Activated CD4-positive, alpha-beta memory T cell treated with anti-CD3 and anti-CD28 coated beads, Interleukin-2, amount 10 ng/mL, durations not matched to agents 7 days and 5 days (primary cell): Measurements from ENCODE around the gene RALA. TPM values are rescaled to one million over a fixed set of nuclear protein-coding genes. Genes with fewer than 3 reads are reported as not detected.
A peak's percentile ranks its signal among the peaks of the same experiment; 100 is the strongest.

Experiments
- CTCF ChIA-PET: fragments of 350-600 bp; sonication (Branson Sonifier 250); formaldehyde crosslinking; loops from one replicate; lab custom pipeline; 2021; ENCODE audit warnings: antibody characterized with exemption, inconsistent platforms; lab: Charles Lee
- POLR2A ChIA-PET: fragments of 350-600 bp; sonication (Branson Sonifier 250); formaldehyde crosslinking; loops from one replicate; lab custom pipeline; 2021; ENCODE audit warnings: antibody characterized with exemption; lab: Charles Lee
- DNase-seq: peaks from one replicate; pipeline ENCODE4 v3.0.0-alpha.2; 2020
- H3K27ac Mint-ChIP-seq: one replicate; pipeline ENCODE4 v1.8.0; 2021; ENCODE audit warnings: mild to moderate bottlenecking, mixed read lengths
- H3K27me3 Mint-ChIP-seq: one replicate; pipeline ENCODE4 v1.8.0; 2021; ENCODE audit warnings: mixed read lengths
- H3K36me3 Mint-ChIP-seq: one replicate; pipeline ENCODE4 v1.8.0; 2021; ENCODE audit warnings: low read depth, mixed read lengths
- H3K4me1 Mint-ChIP-seq: one replicate; pipeline ENCODE4 v1.8.0; 2021; ENCODE audit warnings: mixed read lengths
- H3K4me3 Mint-ChIP-seq: one replicate; pipeline ENCODE4 v1.8.0; 2021; ENCODE audit warnings: mild to moderate bottlenecking, mixed read lengths
- H3K9me3 Mint-ChIP-seq: one replicate; pipeline ENCODE4 v1.8.0; 2021; ENCODE audit warnings: mixed read lengths
- total RNA-seq, 2 experiments: library from RNA; stranded (reverse); gene quantifications; one replicate each; pipeline ENCODE4 v1.2.3, GENCODE V29; 2021

Gene RALA
- total RNA-seq, 2 experiments from 2014 or later: 27.8 to 29.6 TPM

DNA sequence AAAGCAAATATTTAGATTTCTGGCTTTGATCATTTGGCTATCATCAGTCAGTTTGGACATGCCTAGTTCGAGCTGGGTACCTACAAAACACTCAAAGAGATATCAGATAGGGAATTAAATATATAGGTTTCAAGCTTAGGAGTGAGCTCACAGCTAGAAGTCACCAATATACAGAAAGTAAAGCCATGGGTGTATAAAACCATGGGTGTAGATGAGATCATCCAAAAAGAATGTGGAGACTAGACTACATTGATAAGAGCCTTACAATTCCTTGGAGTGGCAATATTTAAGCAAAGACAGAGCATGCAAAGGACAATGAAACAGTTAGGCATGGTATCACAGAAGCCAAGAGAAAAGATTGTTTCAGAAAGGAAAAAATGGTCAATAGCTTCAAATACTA lies 7.2 kb upstream of the RALA start:
- H3K4me3 Mint-ChIP-seq: no peak overlapping the region
- no peak overlapping the region for H3K27ac Mint-ChIP-seq
- DNase-seq: no peak
- H3K9me3 Mint-ChIP-seq: no peaks in the 10 kb centered on the region
- CTCF ChIA-PET: interaction anchor here (1.1 kb wide), 1 partner anchor 35 kb away, joined by 3 read pairs; no protein-coding TSS in a partner anchor
- no peaks in the 10 kb centered on the region for H3K36me3 Mint-ChIP-seq
- H3K27me3 Mint-ChIP-seq: peaks cover 17% of the 10 kb centered on the region
- no peaks in the 10 kb centered on the region for H3K4me1 Mint-ChIP-seq
- POLR2A ChIA-PET: no interaction called here

DNA sequence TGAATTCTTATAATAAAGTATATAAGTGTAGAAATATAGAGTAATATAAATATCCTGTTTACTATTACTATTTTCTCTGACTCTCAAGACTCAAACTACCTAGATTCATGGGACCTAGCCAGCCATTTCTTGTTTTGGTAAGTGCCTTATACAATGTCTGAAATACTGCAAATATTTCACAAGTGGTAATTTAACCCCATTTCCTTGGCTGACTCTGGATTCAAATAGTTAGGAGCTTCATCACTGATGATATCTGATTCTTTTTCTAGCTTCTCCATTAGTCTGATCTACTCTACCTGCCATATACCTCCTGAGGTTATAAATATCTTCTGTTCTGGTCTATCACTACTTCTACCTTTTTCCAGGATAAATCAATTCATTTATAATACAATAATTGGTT lies 6.4 kb upstream of the RALA start:
- CTCF ChIA-PET: interaction anchor here (0.6 to 1.1 kb wide), 3 partner anchors 21 to 36 kb away, joined by 3 to 4 read pairs (median 3); no protein-coding TSS in a partner anchor
- H3K9me3 Mint-ChIP-seq: no peaks in the 10 kb centered on the region

DNA sequence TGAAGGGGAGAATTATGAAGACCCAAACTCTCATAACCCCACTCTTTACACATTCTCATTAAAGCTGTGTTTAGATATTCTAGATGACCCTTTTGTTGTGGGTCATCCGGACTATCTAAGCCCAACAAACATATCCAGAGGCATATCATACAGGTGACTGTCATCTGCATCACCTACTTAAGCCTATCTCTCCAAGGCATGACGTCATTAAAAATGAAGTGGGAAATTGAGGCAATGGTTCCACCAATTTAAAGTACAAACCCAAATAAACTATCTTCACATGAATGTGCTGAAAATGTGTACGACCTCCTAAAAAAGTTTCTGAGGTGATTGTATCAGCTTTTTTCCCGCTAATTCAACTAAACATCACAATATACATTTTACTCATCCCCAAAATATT lies 4.5 kb upstream of the RALA start:
- no peak for DNase-seq
- Mint-ChIP-seq H3K9me3 (no peaks in the 10 kb centered on the region), H3K27me3 (peaks cover 15% of the 10 kb centered on the region), H3K4me3 (no peak overlapping the region), H3K4me1 (peaks cover 11% of the 10 kb centered on the region), H3K36me3 (peaks cover 7% of the 10 kb centered on the region), H3K27ac (no peak overlapping the region)
- ChIA-PET CTCF (no interaction called here), POLR2A (no interaction called here)

More for the DNA sequence above, 6.4 kb upstream of the RALA start:
- no peak for DNase-seq
- peaks cover 17% of the 10 kb centered on the region for H3K27me3 Mint-ChIP-seq
- peaks cover 3% of the 10 kb centered on the region for H3K4me1 Mint-ChIP-seq
- no peak overlapping the region for H3K4me3 Mint-ChIP-seq
- POLR2A ChIA-PET: no interaction called here
- H3K27ac Mint-ChIP-seq: no peak overlapping the region
- H3K36me3 Mint-ChIP-seq: peaks cover 3% of the 10 kb centered on the region

GRCh38 chr7:39620486-39620885 lies 2.9 kb upstream of the RALA start:
- Mint-ChIP-seq H3K9me3 (no peaks in the 10 kb centered on the region), H3K27ac (no peak overlapping the region), H3K4me3 (no peak overlapping the region), H3K27me3 (peaks cover 14% of the 10 kb centered on the region), H3K4me1 (peaks cover 25% of the 10 kb centered on the region), H3K36me3 (peaks cover 11% of the 10 kb centered on the region)
- CTCF ChIA-PET: interaction anchor here (1.3 to 5.1 kb wide), 2 partner anchors 39 to 126 kb away, joined by 5 to 30 read pairs; no protein-coding TSS in a partner anchor
- POLR2A ChIA-PET: interaction anchor here (1.0 to 3.8 kb wide), 3 partner anchors 11 to 54 kb away, joined by 3 to 24 read pairs (median 4); no protein-coding TSS in a partner anchor
- DNase-seq: no peak

DNA sequence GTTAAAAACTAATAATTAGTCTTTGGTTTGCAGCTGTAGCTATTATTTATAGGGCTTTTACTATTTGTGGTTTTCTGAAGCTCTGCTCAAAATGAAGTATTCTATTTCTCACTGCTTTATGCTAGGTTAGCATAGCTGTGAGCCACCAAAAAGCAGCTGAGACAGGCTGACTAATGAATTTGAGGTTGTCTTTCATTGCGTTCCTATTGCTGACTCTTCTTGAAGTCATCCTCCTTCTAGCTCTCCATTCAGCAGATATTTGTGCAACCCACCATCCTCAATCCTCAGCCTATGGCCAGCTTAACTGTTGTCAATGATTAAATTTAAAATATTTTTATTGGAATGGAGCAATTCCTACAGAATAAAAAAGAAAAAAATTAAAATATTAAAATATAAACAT lies 2.1 kb upstream of the RALA start:
- CTCF ChIA-PET: interaction anchor here (1.3 to 5.1 kb wide), 2 partner anchors 40 to 125 kb away, joined by 5 to 30 read pairs; no protein-coding TSS in a partner anchor
- no peaks in the 10 kb centered on the region for H3K9me3 Mint-ChIP-seq
- H3K4me1 Mint-ChIP-seq: peaks cover 29% of the 10 kb centered on the region
- H3K36me3 Mint-ChIP-seq: peaks cover 11% of the 10 kb centered on the region
- H3K4me3 Mint-ChIP-seq: no peak overlapping the region
- POLR2A ChIA-PET: interaction anchor here (1.0 to 3.8 kb wide), 3 partner anchors 12 to 55 kb away, joined by 3 to 24 read pairs (median 4); no protein-coding TSS in a partner anchor
- H3K27me3 Mint-ChIP-seq: peaks cover 6% of the 10 kb centered on the region
- no peak for DNase-seq
- H3K27ac Mint-ChIP-seq: no peak overlapping the region

DNA sequence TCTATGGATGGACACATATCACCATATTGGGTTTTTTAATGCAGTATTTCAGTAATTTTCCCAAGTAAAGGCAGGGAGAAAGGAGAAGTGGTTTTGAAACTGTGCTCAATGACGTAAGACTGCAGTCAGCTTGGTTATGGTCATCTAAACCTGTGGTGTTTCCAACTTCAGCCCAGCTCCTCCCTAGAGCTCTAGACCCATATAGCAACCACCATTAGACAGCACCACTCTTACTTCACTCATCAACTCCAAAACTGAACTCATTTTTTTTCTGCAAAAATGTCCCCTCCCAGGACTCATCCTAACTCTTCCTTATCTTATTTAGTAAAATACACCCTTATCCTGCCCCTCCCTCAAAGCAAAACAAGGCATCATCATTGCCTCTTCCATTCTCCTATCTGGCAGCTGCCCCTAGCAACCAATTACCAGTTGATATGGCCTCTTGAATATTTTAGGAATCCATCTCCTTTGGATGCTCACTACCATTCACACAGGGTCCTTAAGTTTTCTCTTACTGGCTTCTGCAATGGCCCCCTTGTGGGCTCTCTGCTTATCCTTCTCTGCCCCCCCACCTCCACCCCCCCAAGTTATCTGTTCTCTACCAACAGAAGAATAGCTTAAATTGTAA lies 1.5 kb upstream of the RALA start:
- Mint-ChIP-seq H3K36me3 (peaks cover 11% of the 10 kb centered on the region), H3K9me3 (no peaks in the 10 kb centered on the region), H3K27ac (no peak overlapping the region), H3K4me1 (peaks cover 29% of the 10 kb centered on the region), H3K4me3 (peak overlapping the region; percentile 90), H3K27me3 (peaks cover 2% of the 10 kb centered on the region)
- POLR2A ChIA-PET: interaction anchor here (0.8 to 3.8 kb wide), 10 partner anchors 8 to 512 kb away, joined by 3 to 56 read pairs (median 4); no protein-coding TSS in a partner anchor
- DNase-seq: no peak
- CTCF ChIA-PET: interaction anchor here (0.8 to 5.1 kb wide), 7 partner anchors 26 to 511 kb away, joined by 3 to 30 read pairs (median 3); no protein-coding TSS in a partner anchor

- ChIA-PET CTCF (interaction anchor here (0.7 to 5.1 kb wide), 9 partner anchors 27 to 512 kb away, joined by 3 to 30 read pairs (median 3); partner anchors contain the start of genes MPLKIP and SUGCT), POLR2A (interaction anchor here (0.8 to 3.8 kb wide), 15 partner anchors 8 to 511 kb away, joined by 3 to 56 read pairs (median 3); no protein-coding TSS in a partner anchor)
- DNase-seq: no peak
- peaks cover 11% of the 10 kb centered on the region for H3K36me3 Mint-ChIP-seq
- H3K9me3 Mint-ChIP-seq: no peaks in the 10 kb centered on the region
- H3K4me3 Mint-ChIP-seq: peak overlapping the region; percentile 90
- H3K27me3 Mint-ChIP-seq: no peaks in the 10 kb centered on the region
- H3K4me1 Mint-ChIP-seq: peaks cover 29% of the 10 kb centered on the region
- peak overlapping the region; percentile 85 for H3K27ac Mint-ChIP-seq
Observed at GRCh38 chr7:39622609-39623008, 763 bp upstream of the RALA start.

- ChIA-PET POLR2A (interaction anchor here (0.6 to 3.8 kb wide), 15 partner anchors 9 to 326 kb away, joined by 3 to 56 read pairs (median 7); partner anchors contain the start of gene CDK13), CTCF (interaction anchor here (0.7 to 5.1 kb wide), 5 partner anchors 34 to 511 kb away, joined by 3 to 30 read pairs (median 3); partner anchors contain the start of genes MPLKIP and SUGCT)
- no peak for DNase-seq
- Mint-ChIP-seq H3K4me3 (peak overlapping the region; percentile 90), H3K9me3 (no peaks in the 10 kb centered on the region), H3K36me3 (peaks cover 17% of the 10 kb centered on the region), H3K4me1 (peaks cover 36% of the 10 kb centered on the region), H3K27me3 (no peaks in the 10 kb centered on the region), H3K27ac (peak overlapping the region; percentile 88)
Observed at GRCh38 chr7:39623732-39624441, 515 bp downstream of the RALA start.

DNA sequence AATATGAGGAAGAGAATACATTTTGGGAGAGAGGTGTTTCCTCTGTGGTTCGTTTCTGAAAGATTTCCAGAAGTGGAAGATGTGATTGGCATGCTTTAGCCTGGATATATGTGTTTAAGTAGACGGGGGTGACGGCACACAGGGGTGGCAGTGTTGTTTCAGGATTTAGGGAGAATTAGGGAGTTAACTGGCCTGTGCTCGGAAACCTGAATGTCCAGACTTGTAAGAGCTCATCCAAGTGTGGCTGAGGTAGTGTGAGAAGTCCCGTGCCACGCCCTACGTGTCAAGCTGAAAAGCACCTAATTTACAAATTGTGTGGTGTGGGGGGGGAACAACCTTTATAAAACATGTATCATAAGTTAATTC lies 1.1 kb downstream of the RALA start:
- Mint-ChIP-seq H3K36me3 (peaks cover 17% of the 10 kb centered on the region), H3K27ac (peak overlapping the region; percentile 88), H3K27me3 (no peaks in the 10 kb centered on the region), H3K4me3 (peak overlapping the region; percentile 90), H3K9me3 (no peaks in the 10 kb centered on the region), H3K4me1 (peaks cover 37% of the 10 kb centered on the region)
- DNase-seq: no peak
- POLR2A ChIA-PET: interaction anchor here (0.6 to 3.8 kb wide), 13 partner anchors 8 to 326 kb away, joined by 3 to 56 read pairs (median 7); partner anchors contain the start of gene CDK13
- CTCF ChIA-PET: interaction anchor here (0.7 to 5.1 kb wide), 3 partner anchors 43 to 87 kb away, joined by 3 to 30 read pairs (median 3); no protein-coding TSS in a partner anchor

DNA sequence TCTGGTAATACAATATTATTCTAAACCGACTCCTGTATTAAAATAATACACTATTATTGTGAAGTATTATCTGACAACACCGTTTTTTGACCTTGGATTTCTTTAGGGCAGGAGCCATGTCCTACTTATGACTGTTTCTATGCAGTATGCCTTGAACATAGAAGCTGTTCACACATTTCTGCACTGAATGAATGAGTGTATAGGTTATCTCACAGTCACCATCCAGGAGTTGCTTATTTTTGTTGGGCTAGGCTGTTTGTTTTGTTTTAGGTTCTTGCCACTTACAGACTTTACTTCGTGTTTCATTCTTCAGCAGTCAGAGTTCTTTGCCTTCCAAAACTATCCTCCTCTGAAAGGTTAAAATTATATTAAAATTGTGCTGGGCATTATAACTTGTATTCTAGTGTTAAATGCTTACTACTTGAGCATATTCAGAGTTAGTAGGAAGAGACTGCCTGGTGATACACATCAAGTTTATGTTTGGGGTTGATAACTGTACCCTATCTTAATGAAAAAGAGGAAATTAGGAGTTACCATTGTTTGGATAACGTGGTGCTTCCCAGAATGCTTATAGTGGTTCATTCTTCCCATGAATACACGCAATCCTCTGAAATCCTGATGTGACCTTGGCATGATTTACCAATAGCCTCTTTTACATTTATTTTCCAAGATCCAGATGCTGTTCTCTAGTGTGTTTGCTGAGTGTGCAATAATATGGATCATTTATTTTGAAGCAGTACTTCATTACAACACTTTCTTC lies 1.7 kb downstream of the RALA start:
- ChIA-PET POLR2A (interaction anchor here (1.7 to 3.4 kb wide), 6 partner anchors 7 to 323 kb away, joined by 7 to 56 read pairs (median 12); no protein-coding TSS in a partner anchor), CTCF (interaction anchor here (5.1 kb wide), 1 partner anchor 44 kb away, joined by 30 read pairs; no protein-coding TSS in a partner anchor)
- Mint-ChIP-seq H3K27me3 (no peaks in the 10 kb centered on the region), H3K4me3 (peak overlapping the region; percentile 90), H3K36me3 (peaks cover 20% of the 10 kb centered on the region), H3K9me3 (no peaks in the 10 kb centered on the region), H3K4me1 (peaks cover 37% of the 10 kb centered on the region), H3K27ac (no peak overlapping the region)
- DNase-seq: no peak

- Mint-ChIP-seq H3K36me3 (peaks cover 64% of the 10 kb centered on the region), H3K27me3 (no peaks in the 10 kb centered on the region), H3K27ac (no peak overlapping the region), H3K9me3 (peaks cover 2% of the 10 kb centered on the region), H3K4me3 (no peak overlapping the region), H3K4me1 (peaks cover 54% of the 10 kb centered on the region)
- CTCF ChIA-PET: interaction anchor here (1.1 kb wide), 1 partner anchor 51 kb away, joined by 3 read pairs; no protein-coding TSS in a partner anchor
- POLR2A ChIA-PET: interaction anchor here (1.3 to 1.5 kb wide), 2 partner anchors 8 to 9 kb away, joined by 3 to 7 read pairs; partner anchors contain the start of gene RALA
- DNase-seq: no peak
Observed at GRCh38 chr7:39631736-39632308, 8.4 kb downstream of the RALA start.
